HG03558 (cell line): ENCODE results near the gene LRP11.
A peak's percentile ranks its signal among the peaks of the same experiment; 100 is the strongest.
"Not testable (repeated sequence)": the region's sequence is repeated elsewhere in the genome, so short reads cannot be mapped to it uniquely, and the experiment has no call there.

Source experiments
- ATAC-seq: cut with Tn5 transposase; IDR thresholded peaks from one replicate; pipeline ENCODE4 v1.9.1; 2021; ENCODE audit warnings: moderate number of reproducible peaks; ENCODE audit not compliant: unreplicated experiment; ENCODE audit errors: extremely low read depth

Gene LRP11

GRCh38 chr6:149876241-149876933 lies 12.2 kb upstream of the LRP11 start:
- no peak for ATAC-seq

- no peak for ATAC-seq
Measured at GRCh38 chr6:149872233-149872632, 8.1 kb upstream of the LRP11 start.

- no peak for ATAC-seq
Measured at GRCh38 chr6:149871182-149871581, 7.0 kb upstream of the LRP11 start.

GRCh38 chr6:149869275-149869892 lies 5.2 kb upstream of the LRP11 start:
- ATAC-seq = no peak

- ATAC-seq = no peak
Measured at GRCh38 chr6:149867876-149868640, 3.9 kb upstream of the LRP11 start.

GRCh38 chr6:149864578-149865535 lies 698 bp upstream of the LRP11 start:
- ATAC-seq = no peak

GRCh38 chr6:149862922-149863697 lies 1.0 kb downstream of the LRP11 start:
- peak; percentile 14 for ATAC-seq

- ATAC-seq = not testable (repeated sequence)
Measured at GRCh38 chr6:149862424-149862738, 1.8 kb downstream of the LRP11 start.

GRCh38 chr6:149861603-149862423 lies 2.3 kb downstream of the LRP11 start:
- no peak for ATAC-seq

GRCh38 chr6:149860834-149861602 lies 3.1 kb downstream of the LRP11 start:
- no peak for ATAC-seq

- ATAC-seq = no peak
Measured at GRCh38 chr6:149860513-149860833, 3.7 kb downstream of the LRP11 start.

GRCh38 chr6:149859938-149860337 lies 4.2 kb downstream of the LRP11 start:
- ATAC-seq = no peak

GRCh38 chr6:149859368-149859767 lies 4.8 kb downstream of the LRP11 start:
- no peak for ATAC-seq

- ATAC-seq = no peak
Measured at GRCh38 chr6:149857541-149857940, 6.6 kb downstream of the LRP11 start.

GRCh38 chr6:149856256-149856994 lies 7.7 kb downstream of the LRP11 start:
- ATAC-seq = no peak

- ATAC-seq = no peak
Measured at GRCh38 chr6:149855741-149856140, 8.4 kb downstream of the LRP11 start.

- no peak for ATAC-seq
Measured at GRCh38 chr6:149855040-149855654, 9.0 kb downstream of the LRP11 start.
